A673 (cell line): ENCODE data around the gene GPR31. TPM values are rescaled to one million over a fixed set of nuclear protein-coding genes. Genes with fewer than 3 reads are reported as not detected.
"Not testable (repeated sequence)": the region's sequence is repeated elsewhere in the genome, so short reads cannot be mapped to it uniquely, and the experiment has no call there.

Source experiments
- BruUV-seq: library from RNA; stranded (reverse); fragments of 400-500 nt; replicated peaks from 2 replicates; lab custom pipeline; 2021; lab: Mats Ljungman, UMichigan
- CTCF ChIA-PET: fragments of 300-600 bp; sonication (Branson Sonifier 250); formaldehyde crosslinking; loops from one replicate; lab custom pipeline; 2022; ENCODE audit warnings: antibody characterized with exemption; lab: Charles Lee
- POLR2A ChIA-PET: fragments of 300-600 bp; sonication (Branson Sonifier 250); formaldehyde crosslinking; loops from one replicate; lab custom pipeline; 2022; ENCODE audit warnings: antibody characterized with exemption; ENCODE audit not compliant: low non-redundant PET; lab: Charles Lee
- DNase-seq: peaks from one replicate; pipeline ENCODE4 v3.0.0-alpha.2; 2015; ENCODE audit warnings: low spot score
- H3K27ac ChIP-seq: fragments of 200-600 bp; sonication (generic); 2 replicates; pipeline ENCODE4 v1.5.1; 2016; ENCODE audit warnings: mixed run types, low read depth, mild to moderate bottlenecking, mixed read lengths, antibody characterized with exemption, low read length; ENCODE audit not compliant: poor library complexity, severe bottlenecking
- H3K27me3 ChIP-seq: fragments of 200-600 bp; sonication (generic); replicated peaks from 2 replicates; pipeline ENCODE4 v1.6.1; 2017; ENCODE audit warnings: mixed run types, low read depth, mild to moderate bottlenecking, mixed read lengths, antibody characterized with exemption, low read length; ENCODE audit not compliant: insufficient read depth, poor library complexity
- H3K36me3 ChIP-seq: fragments of 200-600 bp; sonication (generic); 2 replicates; pipeline ENCODE4 v1.6.1; 2016; ENCODE audit warnings: mixed run types, mild to moderate bottlenecking, mixed read lengths, antibody characterized with exemption, low read length; ENCODE audit not compliant: insufficient read depth, poor library complexity, severe bottlenecking
- H3K4me1 ChIP-seq: fragments of 200-600 bp; sonication (generic); 2 replicates; pipeline ENCODE4 v1.6.1; 2017; ENCODE audit warnings: mixed run types, mild to moderate bottlenecking, mixed read lengths, antibody characterized with exemption, low read length; ENCODE audit not compliant: insufficient read depth, poor library complexity, severe bottlenecking
- H3K4me3 ChIP-seq: fragments of 200-600 bp; sonication (generic); 2 replicates; pipeline ENCODE4 v1.5.1; 2016; ENCODE audit warnings: low read depth, mixed run types, mild to moderate bottlenecking, mixed read lengths, low read length; ENCODE audit not compliant: poor library complexity, severe bottlenecking
- H3K9me3 ChIP-seq: fragments of 200-600 bp; sonication (generic); 2 replicates; pipeline ENCODE4 v1.6.1; 2016; ENCODE audit warnings: mixed run types, low read depth, mild to moderate bottlenecking, mixed read lengths, antibody characterized with exemption, low read length; ENCODE audit not compliant: poor library complexity, severe bottlenecking
- EZH2 ChIP-seq: fragments of 200-600 bp; sonication (generic); IDR thresholded peaks from 2 replicates; pipeline ENCODE4 v1.6.1; 2017; ENCODE audit warnings: borderline replicate concordance, low read depth, mild to moderate bottlenecking, mixed read lengths, antibody characterized with exemption, low read length; ENCODE audit not compliant: poor library complexity, severe bottlenecking
- intact Hi-C: fragments of 100-400 bp; cut with micrococcal nuclease; formaldehyde crosslinking; loops from one replicate; pipeline ENCODE4 v1.10.0; 2022; ENCODE audit not compliant: unreplicated experiment
- total RNA-seq: library from RNA; stranded (reverse); gene quantifications from 2 replicates; pipeline ENCODE4 v1.2.3, GENCODE V29; 2021
- TF ChIP-seq, protein P1 (sequence below): fragments of 300-800, 200-600 bp; sonication (generic); conservative IDR thresholded peaks from 2 replicates; pipeline ENCODE4 v1.5.1; 2017; ENCODE audit warnings: low read depth, mild to moderate bottlenecking, antibody characterized with exemption, low read length, moderate library complexity, mixed read lengths

GPR31 gene
- total RNA-seq, 1 experiment from 2014 or later = not detected

GRCh38 chr6:167169867-167170266 lies 12.1 kb upstream of the GPR31 start:
- peaks cover 16% of the 10 kb centered on the region for H3K27me3 ChIP-seq
- CTCF ChIA-PET, H3K27ac ChIP-seq, POLR2A ChIA-PET, H3K36me3 ChIP-seq, H3K4me3 ChIP-seq, DNase-seq, BruUV-seq, H3K9me3 ChIP-seq, intact Hi-C loops, H3K4me1 ChIP-seq: not testable (repeated sequence)

DNA sequence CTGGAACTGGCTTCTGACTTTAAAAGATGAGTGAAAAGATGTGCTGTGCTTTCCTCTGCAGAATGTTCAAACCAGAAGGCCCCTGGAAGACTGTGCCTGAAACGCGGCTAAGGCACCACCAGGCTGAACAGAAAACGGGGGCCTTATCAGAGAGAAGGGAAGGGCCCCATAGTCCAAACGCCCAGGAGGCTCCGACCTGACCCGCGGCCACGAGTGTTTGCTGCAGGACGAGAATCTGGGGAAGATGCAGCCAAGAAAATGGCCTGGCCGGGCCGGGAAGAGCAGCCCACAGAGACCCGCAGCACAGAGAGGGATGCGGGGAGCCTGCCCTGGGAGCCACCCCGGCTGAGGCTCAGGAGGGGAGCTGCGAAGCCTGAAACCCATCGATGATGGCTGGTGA lies 10.5 kb upstream of the GPR31 start:
- POLR2A ChIA-PET, H3K36me3 ChIP-seq, CTCF ChIA-PET, DNase-seq, intact Hi-C loops, H3K4me1 ChIP-seq, BruUV-seq, H3K27ac ChIP-seq, H3K9me3 ChIP-seq, H3K4me3 ChIP-seq: not testable (repeated sequence)
- H3K27me3 ChIP-seq = peaks cover 16% of the 10 kb centered on the region

DNA sequence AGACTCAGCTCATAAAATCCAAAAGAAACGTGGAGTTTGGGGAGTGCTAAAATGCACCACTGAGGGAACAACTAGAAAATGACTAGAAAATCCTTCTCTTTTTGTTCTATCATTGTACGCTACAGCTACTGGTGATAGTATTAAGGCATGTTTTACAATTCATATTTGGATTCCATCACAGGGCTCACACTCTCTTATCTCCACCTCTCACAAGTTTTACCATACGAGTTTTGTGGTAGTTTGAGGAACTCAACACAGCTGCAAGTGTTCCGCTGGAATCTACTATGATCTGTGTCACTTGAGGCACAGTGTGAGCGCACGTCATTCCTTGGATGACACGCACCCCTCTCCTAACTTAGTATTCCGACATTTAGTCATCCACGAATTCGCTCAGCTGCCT lies 9.9 kb upstream of the GPR31 start:
- H3K4me1 ChIP-seq, H3K4me3 ChIP-seq, CTCF ChIA-PET, BruUV-seq, DNase-seq, intact Hi-C loops, POLR2A ChIA-PET, H3K27ac ChIP-seq, H3K9me3 ChIP-seq, H3K36me3 ChIP-seq: not testable (repeated sequence)
- H3K27me3 ChIP-seq = peaks cover 16% of the 10 kb centered on the region

DNA sequence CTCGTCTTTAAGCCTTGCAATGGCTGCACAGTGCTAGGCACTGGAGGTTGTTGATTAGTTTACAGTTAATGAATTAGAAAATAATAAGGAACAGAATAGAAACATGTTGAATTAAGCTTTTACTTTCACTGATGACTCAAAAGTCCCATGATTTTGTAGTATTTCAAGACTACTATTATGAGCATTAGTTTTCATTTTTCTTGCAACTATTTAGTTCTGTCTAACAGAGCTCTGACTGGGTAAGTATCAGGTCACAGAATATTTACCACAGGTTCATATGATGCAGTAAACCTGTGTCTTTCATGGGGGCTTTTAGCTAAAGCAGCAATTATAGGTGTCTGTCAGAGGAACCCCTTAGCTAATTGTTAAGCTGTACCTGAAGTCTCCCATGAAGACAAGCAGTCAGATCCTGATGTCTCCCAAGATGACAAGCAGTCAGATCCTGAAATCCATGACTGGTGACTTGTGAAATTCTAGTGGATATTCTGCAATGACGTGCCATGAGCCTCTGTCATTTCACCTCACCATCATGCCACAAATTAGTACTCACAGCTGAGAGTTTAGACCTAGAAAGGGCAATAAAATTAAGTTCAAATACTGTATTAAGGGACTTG lies 8.2 kb upstream of the GPR31 start:
- POLR2A ChIA-PET = no interaction called here
- Histone ChIP-seq H3K4me1 (no peaks in the 10 kb centered on the region), H3K36me3 (no peaks in the 10 kb centered on the region), H3K27me3 (peaks cover 10% of the 10 kb centered on the region), H3K9me3 (no peaks in the 10 kb centered on the region), H3K27ac (no peak overlapping the region), H3K4me3 (no peak overlapping the region)
- intact Hi-C loops = no loop called here
- BruUV-seq = no TSS peak
- CTCF ChIA-PET = no interaction called here
- TF ChIP-seq, protein P1, sequence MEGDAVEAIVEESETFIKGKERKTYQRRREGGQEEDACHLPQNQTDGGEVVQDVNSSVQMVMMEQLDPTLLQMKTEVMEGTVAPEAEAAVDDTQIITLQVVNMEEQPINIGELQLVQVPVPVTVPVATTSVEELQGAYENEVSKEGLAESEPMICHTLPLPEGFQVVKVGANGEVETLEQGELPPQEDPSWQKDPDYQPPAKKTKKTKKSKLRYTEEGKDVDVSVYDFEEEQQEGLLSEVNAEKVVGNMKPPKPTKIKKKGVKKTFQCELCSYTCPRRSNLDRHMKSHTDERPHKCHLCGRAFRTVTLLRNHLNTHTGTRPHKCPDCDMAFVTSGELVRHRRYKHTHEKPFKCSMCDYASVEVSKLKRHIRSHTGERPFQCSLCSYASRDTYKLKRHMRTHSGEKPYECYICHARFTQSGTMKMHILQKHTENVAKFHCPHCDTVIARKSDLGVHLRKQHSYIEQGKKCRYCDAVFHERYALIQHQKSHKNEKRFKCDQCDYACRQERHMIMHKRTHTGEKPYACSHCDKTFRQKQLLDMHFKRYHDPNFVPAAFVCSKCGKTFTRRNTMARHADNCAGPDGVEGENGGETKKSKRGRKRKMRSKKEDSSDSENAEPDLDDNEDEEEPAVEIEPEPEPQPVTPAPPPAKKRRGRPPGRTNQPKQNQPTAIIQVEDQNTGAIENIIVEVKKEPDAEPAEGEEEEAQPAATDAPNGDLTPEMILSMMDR = no peak
- no peak for TF ChIP-seq EZH2
- DNase-seq = no peak
